Measurements from ENCODE around the gene CXorf58. TPM values are rescaled to one million over a fixed set of nuclear protein-coding genes. Genes with fewer than 3 reads are reported as not detected.
"Not testable (repeated sequence)": the region's sequence is repeated elsewhere in the genome, so short reads cannot be mapped to it uniquely, and the experiment has no call there.

The CXorf58 gene
- polyA plus RNA-seq, 1 experiment, result not detected

DNA sequence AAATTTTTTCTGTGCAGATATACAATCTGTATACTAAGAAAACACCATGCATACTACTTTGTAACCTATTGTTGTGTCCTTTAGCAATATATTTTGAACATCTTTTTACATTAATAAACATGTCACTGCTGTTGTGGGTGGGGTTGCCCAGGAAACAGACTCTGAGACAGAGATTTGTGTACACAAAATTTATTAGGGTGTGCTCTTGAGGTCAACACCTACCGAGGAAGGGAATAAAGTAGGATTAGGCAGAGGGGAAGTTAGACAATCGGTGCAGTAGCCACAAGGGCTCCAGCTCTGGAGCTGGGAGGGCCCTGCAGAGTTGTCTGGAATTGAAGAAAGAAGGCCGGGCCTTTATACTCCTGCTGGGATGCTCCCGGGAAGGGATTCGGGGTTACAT, 56.4 kb downstream of the CXorf58 start:
- Histone ChIP-seq H3K27me3 (ENCODE audit: control insufficient read depth, insufficient read depth, low read length) (no peaks in the 10 kb centered on the region), H3K9me3 (ENCODE audit: control insufficient read depth, insufficient read depth, low read length) (no peaks in the 10 kb centered on the region), H3K4me3 (ENCODE audit: low read depth, low read length) (no peak overlapping the region), H3K27ac (ENCODE audit: low read depth, low read length) (no peak overlapping the region)
- no peak for DNase-seq (ENCODE audit: low read depth, low spot score)
- CTCF ChIA-PET, result no interaction called here
- POLR2A ChIA-PET, result no interaction called here
- TF ChIP-seq, protein P1, sequence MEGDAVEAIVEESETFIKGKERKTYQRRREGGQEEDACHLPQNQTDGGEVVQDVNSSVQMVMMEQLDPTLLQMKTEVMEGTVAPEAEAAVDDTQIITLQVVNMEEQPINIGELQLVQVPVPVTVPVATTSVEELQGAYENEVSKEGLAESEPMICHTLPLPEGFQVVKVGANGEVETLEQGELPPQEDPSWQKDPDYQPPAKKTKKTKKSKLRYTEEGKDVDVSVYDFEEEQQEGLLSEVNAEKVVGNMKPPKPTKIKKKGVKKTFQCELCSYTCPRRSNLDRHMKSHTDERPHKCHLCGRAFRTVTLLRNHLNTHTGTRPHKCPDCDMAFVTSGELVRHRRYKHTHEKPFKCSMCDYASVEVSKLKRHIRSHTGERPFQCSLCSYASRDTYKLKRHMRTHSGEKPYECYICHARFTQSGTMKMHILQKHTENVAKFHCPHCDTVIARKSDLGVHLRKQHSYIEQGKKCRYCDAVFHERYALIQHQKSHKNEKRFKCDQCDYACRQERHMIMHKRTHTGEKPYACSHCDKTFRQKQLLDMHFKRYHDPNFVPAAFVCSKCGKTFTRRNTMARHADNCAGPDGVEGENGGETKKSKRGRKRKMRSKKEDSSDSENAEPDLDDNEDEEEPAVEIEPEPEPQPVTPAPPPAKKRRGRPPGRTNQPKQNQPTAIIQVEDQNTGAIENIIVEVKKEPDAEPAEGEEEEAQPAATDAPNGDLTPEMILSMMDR (IDR thresholded peaks at IDR 0.05; ENCODE audit: low read depth, low read length), result no peak

DNA sequence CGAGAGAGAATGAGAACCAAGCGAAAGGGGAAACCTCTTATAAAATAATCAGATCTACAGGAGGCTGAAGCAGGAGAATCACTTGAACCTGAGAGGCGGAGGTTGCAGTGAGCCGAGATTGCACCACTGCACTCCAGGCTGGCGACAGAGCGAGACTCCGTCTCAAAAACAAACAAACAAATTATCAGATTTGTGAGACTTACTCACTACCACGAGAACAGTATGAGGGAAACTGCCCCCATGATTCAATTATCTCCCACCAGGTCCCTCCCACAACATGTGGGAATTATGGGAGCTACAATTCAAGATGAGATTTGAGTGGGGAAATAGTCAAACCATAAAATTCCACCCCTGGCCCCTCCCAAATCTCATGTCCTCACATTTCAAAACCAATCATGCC, 57.8 kb downstream of the CXorf58 start:
- DNase-seq (ENCODE audit: low read depth, low spot score); H3K27ac ChIP-seq (ENCODE audit: low read depth, low read length); H3K27me3 ChIP-seq (ENCODE audit: control insufficient read depth, insufficient read depth, low read length); POLR2A ChIA-PET; CTCF ChIA-PET; H3K9me3 ChIP-seq (ENCODE audit: control insufficient read depth, insufficient read depth, low read length); H3K4me3 ChIP-seq (ENCODE audit: low read depth, low read length): not testable (repeated sequence)

DNA sequence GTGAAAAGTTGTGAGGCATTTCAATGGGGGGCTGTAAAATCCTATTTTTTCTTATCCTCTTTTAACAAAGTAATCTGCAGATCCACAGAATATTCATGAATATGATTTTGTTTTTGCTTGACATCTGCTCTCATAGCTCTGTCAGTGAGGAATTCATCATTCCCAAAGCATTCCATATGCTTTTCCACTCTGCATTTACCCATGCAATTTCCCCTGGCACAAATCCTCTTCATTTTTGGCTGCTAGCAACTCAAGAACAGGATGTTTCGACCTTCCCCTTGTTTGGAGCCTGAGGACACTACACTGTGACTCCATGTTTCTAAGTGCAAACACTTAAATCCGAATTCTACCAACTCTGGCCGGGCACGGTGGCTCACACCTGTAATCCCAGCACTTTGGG, 70.7 kb downstream of the CXorf58 start:
- Histone ChIP-seq H3K4me3 (ENCODE audit: low read depth, low read length) (no peak overlapping the region), H3K27me3 (ENCODE audit: control insufficient read depth, insufficient read depth, low read length) (no peaks in the 10 kb centered on the region), H3K9me3 (ENCODE audit: control insufficient read depth, insufficient read depth, low read length) (no peaks in the 10 kb centered on the region), H3K27ac (ENCODE audit: low read depth, low read length) (no peak overlapping the region)
- DNase-seq (ENCODE audit: low read depth, low spot score), result no peak
- CTCF ChIA-PET, result no interaction called here
- TF ChIP-seq, protein P1 (IDR thresholded peaks at IDR 0.05; ENCODE audit: low read depth, low read length), result no peak
- POLR2A ChIA-PET, result no interaction called here

DNA sequence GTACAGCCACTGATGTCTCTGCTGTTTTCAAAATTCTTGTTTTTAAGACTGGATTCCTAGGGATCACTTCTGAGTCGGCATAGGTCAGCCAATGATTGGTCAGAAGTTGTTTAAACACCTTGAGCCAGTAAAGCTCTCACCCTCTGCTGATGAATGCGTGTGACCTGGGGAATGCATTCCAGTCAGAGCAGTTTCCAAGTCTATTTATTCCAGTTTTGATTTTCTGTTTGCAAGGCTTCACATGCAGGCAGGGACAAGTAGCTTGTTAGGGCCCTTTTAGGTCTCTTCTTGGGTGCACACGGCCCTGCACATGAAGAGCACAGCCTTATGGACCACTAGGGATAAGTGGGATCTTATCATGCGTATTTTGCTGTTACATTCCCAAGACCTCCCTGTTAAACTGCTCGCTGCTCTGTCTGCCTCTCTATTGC, 72.2 kb downstream of the CXorf58 start:
- TF ChIP-seq, protein P1 (IDR thresholded peaks at IDR 0.05; ENCODE audit: low read depth, low read length), result no peak
- ChIA-PET POLR2A (no interaction called here), CTCF (no interaction called here)
- no peaks in the 10 kb centered on the region for H3K9me3 ChIP-seq (ENCODE audit: control insufficient read depth, insufficient read depth, low read length)
- H3K27me3 ChIP-seq (ENCODE audit: control insufficient read depth, insufficient read depth, low read length), result no peaks in the 10 kb centered on the region
- DNase-seq (ENCODE audit: low read depth, low spot score), result no peak
- H3K4me3 ChIP-seq (ENCODE audit: low read depth, low read length), result no peak overlapping the region
- no peak overlapping the region for H3K27ac ChIP-seq (ENCODE audit: low read depth, low read length)

DNA sequence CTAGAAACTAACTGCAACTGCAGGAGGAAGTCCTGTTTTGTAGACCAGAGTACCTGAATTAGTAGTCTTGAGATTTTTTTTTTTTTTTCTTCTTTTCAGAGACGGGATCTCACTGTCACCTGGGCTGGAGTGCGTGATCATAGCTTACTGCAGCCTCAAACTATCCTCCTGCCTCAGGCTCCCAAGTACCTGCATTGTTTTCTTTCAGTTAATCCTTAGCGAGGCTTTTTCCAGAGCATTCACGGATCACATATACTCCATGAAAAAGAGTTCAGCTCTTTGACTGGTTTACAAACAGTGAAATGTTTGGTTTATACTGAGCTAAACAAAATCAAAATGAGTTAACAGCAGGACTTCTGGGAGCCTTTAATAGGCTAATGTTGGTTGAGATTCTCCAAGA, 73.4 kb downstream of the CXorf58 start:
- Histone ChIP-seq H3K9me3 (ENCODE audit: control insufficient read depth, insufficient read depth, low read length) (no peaks in the 10 kb centered on the region), H3K4me3 (ENCODE audit: low read depth, low read length) (no peak overlapping the region), H3K27me3 (ENCODE audit: control insufficient read depth, insufficient read depth, low read length) (no peaks in the 10 kb centered on the region), H3K27ac (ENCODE audit: low read depth, low read length) (no peak overlapping the region)
- POLR2A ChIA-PET, result interaction anchor here (0.6 kb wide), 1 partner anchor 60 kb away, joined by 4 read pairs; no protein-coding TSS in a partner anchor
- CTCF ChIA-PET, result no interaction called here
- no peak for DNase-seq (ENCODE audit: low read depth, low spot score)
- TF ChIP-seq, protein P1 (IDR thresholded peaks at IDR 0.05; ENCODE audit: low read depth, low read length), result no peak

DNA sequence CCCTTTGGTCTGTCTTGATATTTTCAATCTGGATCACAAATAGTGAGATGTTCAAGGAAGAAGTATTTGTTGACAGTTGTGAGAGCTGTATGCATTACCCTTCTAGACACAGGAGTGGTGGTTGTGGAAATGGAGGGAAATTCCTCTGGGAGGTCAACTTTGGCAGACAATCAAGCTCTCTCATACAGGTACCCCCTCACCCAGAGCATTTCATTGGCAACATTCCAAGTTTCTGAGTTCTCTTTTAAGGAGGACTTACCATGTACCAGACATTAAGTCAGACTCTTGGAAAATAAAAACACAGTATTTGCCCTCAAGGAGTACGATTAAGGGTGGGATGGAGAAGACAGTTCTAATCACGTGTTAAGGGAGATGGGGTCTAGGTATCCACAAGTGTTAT, 73.9 kb downstream of the CXorf58 start:
- H3K9me3 ChIP-seq (ENCODE audit: control insufficient read depth, insufficient read depth, low read length), result no peaks in the 10 kb centered on the region
- TF ChIP-seq, protein P1 (IDR thresholded peaks at IDR 0.05; ENCODE audit: low read depth, low read length), result no peak
- H3K27ac ChIP-seq (ENCODE audit: low read depth, low read length), result no peak overlapping the region
- no peaks in the 10 kb centered on the region for H3K27me3 ChIP-seq (ENCODE audit: control insufficient read depth, insufficient read depth, low read length)
- DNase-seq (ENCODE audit: low read depth, low spot score), result no peak
- no peak overlapping the region for H3K4me3 ChIP-seq (ENCODE audit: low read depth, low read length)
- CTCF ChIA-PET, result no interaction called here
- POLR2A ChIA-PET, result no interaction called here

Measured in AG04450 (cell line).